ENCODE results near the gene KCNC1. TPM values are rescaled to one million over a fixed set of nuclear protein-coding genes. Genes with fewer than 3 reads are reported as not detected.

KCNC1 gene
- polyA plus RNA-seq, 1 donor from 2014 or later, result 8.9 TPM

GRCh38 chr11:17718510-17718962 is 16.0 kb upstream of the KCNC1 start:
- no peak overlapping the region for H3K27ac ChIP-seq (ENCODE audit: low read length)
- peaks cover 80% of the 10 kb centered on the region for H3K27me3 ChIP-seq (ENCODE audit: insufficient read depth, low read depth, low read length)
- H2AFZ ChIP-seq (ENCODE audit: low read depth, low read length), result no peak overlapping the region
- no peaks in the 10 kb centered on the region for H4K20me1 ChIP-seq (ENCODE audit: insufficient read depth)
- H3K79me2 ChIP-seq (replicated peaks; ENCODE audit: insufficient read depth, low read length), result no peaks in the 10 kb centered on the region
- no peak overlapping the region for H3K9ac ChIP-seq (ENCODE audit: low read length)
- no peaks in the 10 kb centered on the region for H3K9me2 ChIP-seq (ENCODE audit: insufficient read depth, low read length)
- no peaks in the 10 kb centered on the region for H3K9me3 ChIP-seq (ENCODE audit: low read length)
- H3K4me3 ChIP-seq (ENCODE audit: low read length), result peak overlapping the region; percentile 58
- H3K36me3 ChIP-seq (ENCODE audit: insufficient read depth, low read length), result no peaks in the 10 kb centered on the region
- TF ChIP-seq TAF1 (IDR thresholded peaks at IDR 0.05; ENCODE audit: low read depth), result no peak
- TF ChIP-seq CTCF (IDR thresholded peaks at IDR 0.05; ENCODE audit: poor library complexity, severe bottlenecking), result no peak
- TF ChIP-seq SMC3 (conservative IDR thresholded peaks at IDR 0.05; ENCODE audit: poor library complexity), result no peak
- no peak for TF ChIP-seq POLR2AphosphoS5 (IDR thresholded peaks at IDR 0.05)
- TF ChIP-seq EP300 (conservative IDR thresholded peaks at IDR 0.05; ENCODE audit: poor library complexity, severe bottlenecking), result no peak
- no peak for TF ChIP-seq REST (IDR thresholded peaks at IDR 0.05; ENCODE audit: borderline replicate concordance)
- no peak for TF ChIP-seq MXI1 (conservative IDR thresholded peaks at IDR 0.05; ENCODE audit: poor library complexity, severe bottlenecking)
- TF ChIP-seq EZH2 (IDR thresholded peaks at IDR 0.05; ENCODE audit: borderline replicate concordance, insufficient read depth, low read length, poor library complexity, severe bottlenecking), result no peak
- TF ChIP-seq RAD21 (conservative IDR thresholded peaks at IDR 0.05), result no peak
- H3K4me2 ChIP-seq (ENCODE audit: low read length), result no peak overlapping the region
- H3F3A ChIP-seq (ENCODE audit: insufficient read depth, low read length, poor library complexity, severe bottlenecking), result no peaks in the 10 kb centered on the region

- no peak within 1 kb of the TSS for H3K9ac ChIP-seq (ENCODE audit: low read length)
- H3K27me3 ChIP-seq (ENCODE audit: insufficient read depth, low read depth, low read length), result peaks cover 88% of the 10 kb centered on the region
- TF ChIP-seq REST (IDR thresholded peaks at IDR 0.05; ENCODE audit: borderline replicate concordance) (no peak), EZH2 (IDR thresholded peaks at IDR 0.05; ENCODE audit: borderline replicate concordance, insufficient read depth, low read length, poor library complexity, severe bottlenecking) (peak; percentile 43), RAD21 (conservative IDR thresholded peaks at IDR 0.05) (no peak)
- H4K20me1 ChIP-seq (ENCODE audit: insufficient read depth), result no peaks in the 10 kb centered on the region
- H3K4me3 ChIP-seq (ENCODE audit: low read length), result peak within 1 kb of the TSS; percentile 58
- H3K36me3 ChIP-seq (ENCODE audit: insufficient read depth, low read length), result no peaks in the 10 kb centered on the region
- H2AFZ ChIP-seq (ENCODE audit: low read depth, low read length), result no peak within 1 kb of the TSS
- H3F3A ChIP-seq (ENCODE audit: insufficient read depth, low read length, poor library complexity, severe bottlenecking), result no peaks in the 10 kb centered on the region
- no peak within 1 kb of the TSS for H3K27ac ChIP-seq (ENCODE audit: low read length)
- no peak within 1 kb of the TSS for H3K4me2 ChIP-seq (ENCODE audit: low read length)
- no peaks in the 10 kb centered on the region for H3K9me3 ChIP-seq (ENCODE audit: low read length)
- H3K79me2 ChIP-seq (replicated peaks; ENCODE audit: insufficient read depth, low read length), result no peaks in the 10 kb centered on the region
- H3K9me2 ChIP-seq (ENCODE audit: insufficient read depth, low read length), result no peaks in the 10 kb centered on the region
Measured at GRCh38 chr11:17719028-17719937, 15.3 kb upstream of the KCNC1 start, which contains the start of gene MYOD1. MYOD1 (plus strand) TSS chr11:17719571; CDS start chr11:17719783, 212 bp downstream.
